ENCODE results near the gene UBXN6.

UBXN6 gene

GRCh38 chr19:4437103-4437502 is 20.5 kb downstream of the UBXN6 start:
- no peak for DNase-seq

- DNase-seq: no peak
Measured at GRCh38 chr19:4436231-4436630, 21.4 kb downstream of the UBXN6 start.

GRCh38 chr19:4434391-4434790 is 23.2 kb downstream of the UBXN6 start:
- no peak for DNase-seq

- DNase-seq: no peak
Measured at GRCh38 chr19:4432918-4433506, 24.6 kb downstream of the UBXN6 start.

- peak; percentile 11 to 59 for DNase-seq
Measured at GRCh38 chr19:4431808-4432674, 25.6 kb downstream of the UBXN6 start.

GRCh38 chr19:4431296-4431695 is 26.3 kb downstream of the UBXN6 start:
- no peak for DNase-seq

- peak; percentile 25 to 77 for DNase-seq
Measured at GRCh38 chr19:4430760-4431159, 26.8 kb downstream of the UBXN6 start.

- no peak for DNase-seq
Measured at GRCh38 chr19:4429771-4430171, 27.8 kb downstream of the UBXN6 start.

- no peak for DNase-seq
Measured at GRCh38 chr19:4429256-4429655, 28.3 kb downstream of the UBXN6 start.

- DNase-seq: no peak
Measured at GRCh38 chr19:4428326-4428975, 29.1 kb downstream of the UBXN6 start.

GRCh38 chr19:4425537-4425936 is 32.1 kb downstream of the UBXN6 start:
- DNase-seq: no peak

GRCh38 chr19:4423416-4424126 is 34.0 kb downstream of the UBXN6 start:
- no peak for DNase-seq

GRCh38 chr19:4416268-4416667 is 41.3 kb downstream of the UBXN6 start:
- DNase-seq: no peak

- DNase-seq: no peak
Measured at GRCh38 chr19:4415352-4415751, 42.2 kb downstream of the UBXN6 start.

- no peak for DNase-seq
Measured at GRCh38 chr19:4414800-4415321, 42.7 kb downstream of the UBXN6 start.

GRCh38 chr19:4414144-4414799 is 43.3 kb downstream of the UBXN6 start:
- no peak for DNase-seq

GRCh38 chr19:4413588-4413987 is 44.0 kb downstream of the UBXN6 start:
- DNase-seq: no peak

GRCh38 chr19:4409123-4409933 is 48.3 kb downstream of the UBXN6 start:
- DNase-seq: no peak

GRCh38 chr19:4406626-4407025 is 51.0 kb downstream of the UBXN6 start:
- DNase-seq: no peak

GRCh38 chr19:4405977-4406376 is 51.6 kb downstream of the UBXN6 start:
- DNase-seq: no peak

GRCh38 chr19:4403005-4403761 is 54.4 kb downstream of the UBXN6 start:
- DNase-seq: no peak
